HCT116 (cell line): ENCODE results near the gene USO1.

Experiments used
- CTCF ChIP-seq, 3 experiments: fragments of 200-600 bp in 1 of 3; sonication (generic) in 1 of 3; IDR thresholded peaks in 2 of 3; conservative IDR thresholded peaks in 1 of 3; 2 replicates each; pipeline ENCODE4 v1.5.1; 2012 to 2017; ENCODE audit warnings: low read depth in 2 of 3, low read length in 2 of 3, antibody characterized with exemption in 1 of 3, borderline replicate concordance in 1 of 3, control low read depth in 1 of 3, mild to moderate bottlenecking in 1 of 3, mixed read lengths in 1 of 3, mixed run types in 1 of 3, moderate library complexity in 1 of 3; ENCODE audit not compliant: insufficient read depth in 1 of 3
- EGR1 ChIP-seq: IDR thresholded peaks from 2 replicates; pipeline ENCODE4 v1.6.1; 2012; ENCODE audit warnings: low read depth
- POLR2A ChIP-seq: IDR thresholded peaks from 2 replicates; pipeline ENCODE4 v1.7.0; 2011; ENCODE audit warnings: borderline replicate concordance; ENCODE audit not compliant: insufficient read depth, insufficient read length; ENCODE audit errors: extremely low read depth

GRCh38 chr4:75708218-75708691 lies 16.1 kb upstream of the USO1 start:
- no peak for TF ChIP-seq EGR1
- TF ChIP-seq CTCF (IDR thresholded peaks at IDR 0.05 in 2 of 3, conservative IDR thresholded peaks at IDR 0.05 in 1 of 3; ENCODE audit: borderline replicate concordance in 1 of 3, insufficient read depth in 1 of 3, low read depth in 2 of 3, low read length in 2 of 3) = peak; percentile 23 to 50 (median 39); a peak in 4 of 6 replicates
- no peak for TF ChIP-seq POLR2A
